MM.1S (cell line): Measurements from ENCODE around the gene PRKD1.

ENCODE experiments used
- DNase-seq: peaks from one replicate; pipeline ENCODE4 v3.0.0-alpha.2; 2015
- H2AFZ ChIP-seq: fragments of 300-600 bp; sonication (generic); 2 replicates; pipeline ENCODE4 v1.6.0; 2016; ENCODE audit warnings: antibody characterized with exemption, low read length
- H3F3A ChIP-seq: fragments of 300-600 bp; sonication (generic); 2 replicates; pipeline ENCODE4 v1.6.1; 2016; ENCODE audit warnings: mild to moderate bottlenecking, antibody characterized with exemption, low read length, moderate library complexity, mixed read lengths; ENCODE audit not compliant: insufficient read depth
- H3K27ac ChIP-seq: fragments of 300-600 bp; sonication (generic); 2 replicates; pipeline ENCODE4 v1.5.1; 2016; ENCODE audit warnings: mild to moderate bottlenecking, low read length
- H3K27me3 ChIP-seq: fragments of 300-600 bp; sonication (generic); replicated peaks from 2 replicates; pipeline ENCODE4 v1.6.0; 2016; ENCODE audit warnings: low read length; ENCODE audit not compliant: insufficient read depth
- H3K36me3 ChIP-seq: fragments of 300-600 bp; sonication (generic); replicated peaks from 2 replicates; pipeline ENCODE4 v1.6.1; 2016; ENCODE audit warnings: mild to moderate bottlenecking, low read length, mixed read lengths; ENCODE audit not compliant: insufficient read depth
- H3K4me1 ChIP-seq: fragments of 300-600 bp; sonication (generic); 2 replicates; pipeline ENCODE4 v1.6.1; 2016; ENCODE audit warnings: low read length, mixed read lengths
- H3K4me2 ChIP-seq: fragments of 300-600 bp; sonication (generic); 2 replicates; pipeline ENCODE4 v1.6.0; 2016; ENCODE audit warnings: low read depth, low read length
- H3K4me3 ChIP-seq: fragments of 300-600 bp; sonication (generic); 2 replicates; pipeline ENCODE4 v1.5.1; 2016; ENCODE audit warnings: low read length, mixed read lengths
- H3K79me2 ChIP-seq: fragments of 300-600 bp; sonication (generic); 2 replicates; pipeline ENCODE4 v1.6.1; 2016; ENCODE audit warnings: mixed run types, low read length, mixed read lengths
- H3K9ac ChIP-seq: fragments of 300-600 bp; sonication (generic); 2 replicates; pipeline ENCODE4 v1.6.1; 2016; ENCODE audit warnings: low read length, mixed read lengths
- H3K9me2 ChIP-seq: fragments of 300-600 bp; sonication (generic); replicated peaks from 2 replicates; pipeline ENCODE4 v1.6.1; 2016; ENCODE audit warnings: mild to moderate bottlenecking, low read length, mixed read lengths; ENCODE audit not compliant: insufficient read depth
- H3K9me3 ChIP-seq: fragments of 300-600 bp; sonication (generic); replicated peaks from 2 replicates; pipeline ENCODE4 v1.6.1; 2016; ENCODE audit warnings: mild to moderate bottlenecking, low read length, mixed read lengths; ENCODE audit not compliant: insufficient read depth
- H4K20me1 ChIP-seq: fragments of 300-600 bp; sonication (generic); 2 replicates; pipeline ENCODE4 v1.6.1; 2016; ENCODE audit warnings: mild to moderate bottlenecking, low read length, moderate library complexity, mixed read lengths; ENCODE audit not compliant: insufficient read depth
- EZH2 ChIP-seq: fragments of 300-600 bp; sonication (generic); optimal IDR thresholded peaks from 2 replicates; pipeline ENCODE3; 2017; ENCODE audit warnings: low read depth, mild to moderate bottlenecking, antibody characterized with exemption, low read length, mixed read lengths
- EZH2phosphoT487 ChIP-seq: fragments of 300-600 bp; sonication (generic); IDR thresholded peaks from 2 replicates; pipeline ENCODE4 v1.6.1; 2018; ENCODE audit warnings: antibody characterized with exemption, low read length
- TF ChIP-seq, protein P1 (sequence below): fragments of 300-600 bp; sonication (generic); IDR thresholded peaks from 2 replicates; pipeline ENCODE4 v1.5.1; 2016; ENCODE audit warnings: antibody characterized with exemption, low read length, mixed read lengths

The PRKD1 gene

DNA sequence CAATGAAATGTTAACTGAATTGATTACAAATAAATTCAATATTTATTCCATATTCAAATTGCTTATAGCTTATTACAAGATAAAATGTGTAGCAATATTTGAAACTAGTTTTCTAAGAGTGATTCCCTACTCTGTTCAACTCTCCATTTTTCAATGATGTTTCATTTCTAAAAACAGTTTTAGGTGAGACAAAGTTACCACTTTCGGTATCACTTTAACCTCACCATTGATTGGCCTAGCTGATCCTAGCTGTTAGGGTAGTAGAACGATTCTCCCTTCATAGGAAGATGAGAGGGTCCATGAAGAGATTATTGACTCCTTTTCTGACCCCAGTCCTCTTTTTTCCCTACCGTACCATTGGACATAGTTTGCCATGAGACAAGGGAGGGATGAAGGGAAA lies 373.3 kb downstream of the PRKD1 start:
- Histone ChIP-seq H4K20me1 (no peaks in the 10 kb centered on the region), H3K9ac (no peak overlapping the region), H2AFZ (peak overlapping the region; percentile 87), H3K4me1 (peaks cover 6% of the 10 kb centered on the region; the same call in 1 of the 2 replicates), H3K27me3 (no peaks in the 10 kb centered on the region), H3K9me3 (no peaks in the 10 kb centered on the region), H3K36me3 (no peaks in the 10 kb centered on the region), H3F3A (no peaks in the 10 kb centered on the region), H3K9me2 (no peaks in the 10 kb centered on the region), H3K27ac (peak overlapping the region; percentile 38; the same call in 1 of the 2 replicates), H3K4me3 (peak overlapping the region; percentile 39; the same call in 1 of the 2 replicates), H3K4me2 (peak overlapping the region; percentile 52), H3K79me2 (no peaks in the 10 kb centered on the region)
- DNase-seq, result peak; percentile 52
- TF ChIP-seq EZH2phosphoT487 (no peak), EZH2 (no peak)
- TF ChIP-seq, protein P1, sequence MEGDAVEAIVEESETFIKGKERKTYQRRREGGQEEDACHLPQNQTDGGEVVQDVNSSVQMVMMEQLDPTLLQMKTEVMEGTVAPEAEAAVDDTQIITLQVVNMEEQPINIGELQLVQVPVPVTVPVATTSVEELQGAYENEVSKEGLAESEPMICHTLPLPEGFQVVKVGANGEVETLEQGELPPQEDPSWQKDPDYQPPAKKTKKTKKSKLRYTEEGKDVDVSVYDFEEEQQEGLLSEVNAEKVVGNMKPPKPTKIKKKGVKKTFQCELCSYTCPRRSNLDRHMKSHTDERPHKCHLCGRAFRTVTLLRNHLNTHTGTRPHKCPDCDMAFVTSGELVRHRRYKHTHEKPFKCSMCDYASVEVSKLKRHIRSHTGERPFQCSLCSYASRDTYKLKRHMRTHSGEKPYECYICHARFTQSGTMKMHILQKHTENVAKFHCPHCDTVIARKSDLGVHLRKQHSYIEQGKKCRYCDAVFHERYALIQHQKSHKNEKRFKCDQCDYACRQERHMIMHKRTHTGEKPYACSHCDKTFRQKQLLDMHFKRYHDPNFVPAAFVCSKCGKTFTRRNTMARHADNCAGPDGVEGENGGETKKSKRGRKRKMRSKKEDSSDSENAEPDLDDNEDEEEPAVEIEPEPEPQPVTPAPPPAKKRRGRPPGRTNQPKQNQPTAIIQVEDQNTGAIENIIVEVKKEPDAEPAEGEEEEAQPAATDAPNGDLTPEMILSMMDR, result no peak

DNA sequence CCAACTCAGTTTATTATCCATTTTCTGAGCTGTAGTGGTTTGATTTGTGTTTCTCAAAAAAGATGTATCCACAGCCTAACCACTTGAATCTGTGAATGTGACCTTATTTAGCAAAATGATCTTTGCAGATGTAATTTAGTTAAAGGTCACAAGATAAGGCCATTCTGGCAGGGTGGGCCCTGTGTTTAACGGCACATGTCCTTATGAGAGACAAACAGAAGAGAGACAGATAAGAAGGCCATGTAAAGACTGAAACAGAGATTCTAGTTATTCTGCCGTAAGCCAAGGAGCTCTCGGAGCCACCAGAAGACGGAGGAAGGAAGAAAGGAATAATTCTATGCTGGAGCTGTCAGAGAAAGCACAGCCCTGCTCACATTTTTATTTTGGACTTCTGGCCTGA lies 374.2 kb downstream of the PRKD1 start:
- no peaks in the 10 kb centered on the region for H4K20me1 ChIP-seq
- no peaks in the 10 kb centered on the region for H3K79me2 ChIP-seq
- no peaks in the 10 kb centered on the region for H3K9me3 ChIP-seq
- no peaks in the 10 kb centered on the region for H3K9me2 ChIP-seq
- no peak overlapping the region for H3K9ac ChIP-seq
- no peak overlapping the region for H3K27ac ChIP-seq
- peaks cover 6% of the 10 kb centered on the region; the same call in 1 of the 2 replicates for H3K4me1 ChIP-seq
- no peak overlapping the region for H2AFZ ChIP-seq
- no peaks in the 10 kb centered on the region for H3K36me3 ChIP-seq
- H3K4me3 ChIP-seq, result no peak overlapping the region
- TF ChIP-seq EZH2phosphoT487, result no peak
- TF ChIP-seq, protein P1, result no peak
- TF ChIP-seq EZH2, result no peak
- DNase-seq, result no peak
- no peaks in the 10 kb centered on the region for H3K27me3 ChIP-seq
- H3K4me2 ChIP-seq, result no peak overlapping the region
- H3F3A ChIP-seq, result no peaks in the 10 kb centered on the region

DNA sequence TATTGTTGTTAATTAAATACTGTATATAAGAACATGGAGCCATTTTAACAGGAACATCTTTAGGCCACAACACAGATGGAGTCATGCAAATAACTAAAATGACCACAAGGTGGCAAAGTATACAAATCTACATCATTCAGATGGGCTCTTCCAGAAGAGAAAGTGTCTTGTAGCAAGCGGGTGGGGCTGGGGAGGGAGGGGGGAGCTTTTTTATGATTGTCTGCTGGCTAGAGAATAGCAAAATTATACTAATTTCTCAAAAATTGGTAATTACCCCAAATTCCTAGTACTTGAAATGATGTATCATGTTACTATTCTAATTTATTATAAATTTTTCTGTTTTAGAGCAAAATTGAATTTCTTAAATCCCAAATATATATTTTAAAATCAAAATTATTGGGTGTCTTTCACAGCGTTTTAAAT lies 378.7 kb downstream of the PRKD1 start:
- no peak overlapping the region for H3K4me3 ChIP-seq
- no peaks in the 10 kb centered on the region for H3K9me2 ChIP-seq
- no peak overlapping the region for H2AFZ ChIP-seq
- H3K79me2 ChIP-seq, result no peaks in the 10 kb centered on the region
- H3K9me3 ChIP-seq, result no peaks in the 10 kb centered on the region
- H3K27me3 ChIP-seq, result no peaks in the 10 kb centered on the region
- H4K20me1 ChIP-seq, result no peaks in the 10 kb centered on the region
- no peaks in the 10 kb centered on the region for H3F3A ChIP-seq
- no peak overlapping the region for H3K4me2 ChIP-seq
- H3K36me3 ChIP-seq, result no peaks in the 10 kb centered on the region
- no peak overlapping the region for H3K9ac ChIP-seq
- H3K27ac ChIP-seq, result no peak overlapping the region
- H3K4me1 ChIP-seq, result no peaks in the 10 kb centered on the region
- peak; percentile 52 for DNase-seq
- TF ChIP-seq, protein P1, result peak; percentile 41
- no peak for TF ChIP-seq EZH2
